ENCODE data around the gene HINT3.
"Not testable (repeated sequence)": the region's sequence is repeated elsewhere in the genome, so short reads cannot be mapped to it uniquely, and the experiment has no call there.

The HINT3 gene

DNA sequence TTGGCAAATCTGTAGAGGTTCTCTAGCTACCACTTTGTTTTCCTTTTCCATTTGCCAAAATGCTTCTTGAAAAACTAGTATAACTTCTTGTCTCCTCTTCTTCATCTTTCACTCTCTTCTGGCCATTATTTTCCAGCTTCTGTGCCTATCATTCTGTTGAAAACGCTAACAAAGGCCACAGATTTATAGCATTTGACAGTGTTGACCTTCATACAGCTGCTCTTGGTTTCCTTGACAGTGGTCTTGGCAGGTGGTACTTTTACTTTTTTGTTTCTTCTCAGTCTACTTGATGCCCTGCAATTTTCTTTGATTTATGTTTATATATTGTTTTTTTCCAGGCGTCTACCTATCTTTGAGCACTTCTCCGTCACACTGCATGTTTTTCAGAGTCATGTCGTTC is 53.5 kb downstream of the HINT3 start:
- DNase-seq, result no peak

DNA sequence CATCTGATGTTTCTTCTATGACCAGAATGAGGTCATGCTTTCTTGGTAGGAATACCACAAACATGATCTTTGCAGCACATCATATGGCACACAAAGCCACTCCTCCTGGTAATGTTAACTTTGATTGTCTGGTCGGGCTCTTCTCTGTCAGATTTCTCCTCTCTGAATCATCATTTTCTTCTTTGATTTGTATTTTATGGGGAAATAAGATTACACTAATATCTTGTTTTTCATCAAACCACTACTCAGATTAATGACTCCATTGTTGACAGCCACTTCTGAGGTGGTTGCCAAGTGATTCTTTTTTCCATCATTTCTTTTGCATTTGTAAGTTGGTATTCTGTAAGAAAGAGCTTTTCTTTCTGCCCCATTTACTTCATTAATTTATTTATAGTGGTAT is 59.3 kb downstream of the HINT3 start:
- no peak for DNase-seq

DNA sequence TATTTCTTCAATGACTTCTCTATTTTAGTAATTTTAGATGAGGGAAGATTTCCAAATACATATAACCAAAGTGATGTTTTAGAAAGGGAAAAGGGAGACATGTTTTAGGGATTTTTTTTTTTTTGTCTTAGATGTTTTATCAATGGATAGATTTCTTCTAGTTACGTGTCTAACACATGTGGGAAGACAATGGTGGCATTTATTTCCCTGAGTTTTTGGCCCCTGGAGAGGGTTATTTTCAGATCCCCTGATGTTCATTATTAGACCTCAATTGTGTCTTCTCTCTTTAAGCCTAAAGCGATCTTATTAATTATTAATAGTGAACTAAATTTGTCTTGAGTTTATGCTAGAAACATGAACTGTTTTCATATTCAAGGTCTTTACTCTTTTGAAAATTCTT is 60.0 kb downstream of the HINT3 start:
- no peak for DNase-seq

DNA sequence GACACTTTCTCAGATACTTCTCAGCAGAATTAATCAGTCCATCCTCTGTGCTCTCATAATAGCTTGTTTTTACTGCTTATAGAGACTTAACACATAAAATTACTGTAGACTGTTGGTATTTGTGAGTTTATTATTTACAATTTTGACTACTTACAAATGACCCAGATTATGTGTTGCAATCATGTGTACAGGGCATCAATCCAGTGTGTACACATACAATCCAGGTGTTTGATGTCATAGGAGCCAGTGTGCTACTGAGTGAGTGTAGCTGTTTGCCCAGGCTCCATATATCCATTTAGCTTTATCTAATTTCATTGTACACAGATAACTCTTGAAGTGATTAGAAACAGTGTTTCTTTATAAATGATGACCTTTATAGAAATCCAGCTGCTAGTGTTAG is 61.1 kb downstream of the HINT3 start:
- DNase-seq, result no peak

DNA sequence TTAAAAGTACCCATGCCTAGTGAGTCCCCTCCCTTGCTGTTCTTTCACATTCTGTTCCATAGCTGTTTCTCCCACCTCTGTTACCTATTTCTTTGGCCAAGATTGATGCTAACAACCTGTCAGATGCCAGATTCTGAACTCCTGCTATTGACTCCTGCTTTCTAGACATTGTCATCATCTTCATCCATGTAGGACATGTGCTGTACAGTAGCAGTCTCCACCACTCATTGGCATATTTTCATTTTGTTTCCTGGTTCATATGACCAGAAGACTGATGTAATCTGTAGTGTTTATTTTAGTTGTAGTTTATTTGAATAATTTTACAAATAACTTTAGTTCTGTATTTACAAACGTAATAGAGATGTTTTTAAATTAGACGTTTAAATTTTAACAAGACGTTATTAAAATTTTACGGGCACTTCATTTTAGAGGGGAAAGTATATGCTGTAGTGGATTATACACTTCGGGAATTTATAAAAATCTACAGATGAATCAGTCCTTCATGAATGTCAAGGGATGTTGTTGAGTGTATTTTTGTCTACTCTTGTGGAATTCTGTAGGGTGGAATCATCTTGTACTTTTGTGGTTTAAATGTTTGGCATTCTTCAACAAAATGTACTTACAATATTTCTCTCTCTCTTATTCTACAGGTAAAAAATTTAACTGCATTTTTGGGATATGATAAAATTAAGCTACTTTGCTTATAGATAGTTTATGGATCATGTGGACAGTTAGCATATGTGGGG is 63.9 kb downstream of the HINT3 start:
- DNase-seq, result no peak

DNA sequence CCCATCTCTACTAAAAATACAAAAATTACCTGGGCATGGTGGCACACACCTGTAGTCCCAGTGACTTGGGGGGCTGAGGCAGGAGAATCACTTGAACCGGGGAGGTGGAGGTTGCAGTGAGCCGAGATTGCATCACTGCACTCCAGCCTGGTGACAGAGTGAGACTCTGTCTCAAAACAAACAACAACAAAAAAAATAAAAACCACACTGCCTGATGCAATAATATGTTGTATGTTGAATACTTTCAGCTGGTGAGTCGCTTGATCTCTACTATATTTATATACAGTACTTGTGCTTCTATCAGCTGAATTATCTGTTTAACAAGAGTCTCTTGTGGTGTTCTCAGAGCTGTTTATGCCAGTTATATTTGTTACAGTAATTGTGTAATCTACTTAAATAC is 66.9 kb downstream of the HINT3 start:
- not testable (repeated sequence) for DNase-seq

DNA sequence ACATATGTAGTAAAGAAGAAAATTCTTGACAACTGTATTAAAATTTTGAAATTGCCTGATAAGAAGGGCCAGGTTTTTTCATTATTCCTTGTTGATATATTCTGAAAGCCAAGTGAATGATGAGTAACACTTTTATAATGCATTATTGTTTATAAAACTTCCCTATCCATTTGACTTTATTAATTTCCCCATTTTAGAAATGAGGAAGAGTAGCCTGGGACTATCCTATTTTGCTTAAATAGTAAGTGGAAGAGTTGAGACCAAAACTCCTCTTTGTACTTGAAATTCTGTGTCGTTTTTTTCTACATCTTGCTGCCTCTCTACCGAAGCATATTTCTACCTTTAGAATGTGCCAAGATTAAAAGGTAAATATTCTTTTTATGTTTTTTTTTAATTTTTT is 69.4 kb downstream of the HINT3 start:
- DNase-seq, result no peak

DNA sequence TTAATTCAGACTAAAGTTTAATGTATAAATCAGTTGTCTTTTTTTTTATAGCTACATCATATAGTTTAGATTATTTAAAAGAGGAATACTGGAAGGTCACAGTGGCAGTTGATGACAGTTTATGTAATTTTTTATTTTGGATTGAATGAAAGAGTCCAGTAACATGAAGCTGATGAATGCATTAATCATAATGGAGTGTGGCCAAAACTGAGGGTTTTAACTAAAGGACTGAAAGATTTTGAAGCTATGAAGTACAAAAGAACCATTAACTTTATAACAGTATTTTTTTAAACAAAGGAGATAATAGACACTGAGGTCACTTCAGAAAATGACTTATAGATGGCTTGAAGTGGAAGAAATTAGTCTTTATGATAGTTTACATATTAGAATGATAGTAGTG is 71.0 kb downstream of the HINT3 start:
- no peak for DNase-seq

All from stimulated activated CD4-positive, alpha-beta T cell treated with anti-CD3 and anti-CD28 coated beads, Interleukin-15, amount 100 ng/mL, for 24 hours (primary cell).